Epithelial cell of prostate (primary cell): ENCODE data around the gene PLEKHF1.

ENCODE experiments used
- DNase-seq: peaks from one replicate; pipeline ENCODE4 v3.0.0-alpha.2; 2011; ENCODE audit warnings: low read depth, low spot score
- H3K27ac ChIP-seq: fragments of 450-650 bp; 2 replicates; pipeline ENCODE4 v1.5.1; 2017; ENCODE audit warnings: mild to moderate bottlenecking

The PLEKHF1 gene

GRCh38 chr19:29675650-29676186 is 10.5 kb downstream of the PLEKHF1 start:
- H3K27ac ChIP-seq, result no peak overlapping the region
- no peak for DNase-seq

- DNase-seq, result no peak
- H3K27ac ChIP-seq, result no peak overlapping the region
Measured at GRCh38 chr19:29676586-29676985, 11.3 kb downstream of the PLEKHF1 start.

- no peak overlapping the region for H3K27ac ChIP-seq
- DNase-seq, result no peak
Measured at GRCh38 chr19:29677001-29677817, 11.9 kb downstream of the PLEKHF1 start.

- H3K27ac ChIP-seq, result no peak overlapping the region
Measured at GRCh38 chr19:29678484-29679106, 13.3 kb downstream of the PLEKHF1 start.

DNA sequence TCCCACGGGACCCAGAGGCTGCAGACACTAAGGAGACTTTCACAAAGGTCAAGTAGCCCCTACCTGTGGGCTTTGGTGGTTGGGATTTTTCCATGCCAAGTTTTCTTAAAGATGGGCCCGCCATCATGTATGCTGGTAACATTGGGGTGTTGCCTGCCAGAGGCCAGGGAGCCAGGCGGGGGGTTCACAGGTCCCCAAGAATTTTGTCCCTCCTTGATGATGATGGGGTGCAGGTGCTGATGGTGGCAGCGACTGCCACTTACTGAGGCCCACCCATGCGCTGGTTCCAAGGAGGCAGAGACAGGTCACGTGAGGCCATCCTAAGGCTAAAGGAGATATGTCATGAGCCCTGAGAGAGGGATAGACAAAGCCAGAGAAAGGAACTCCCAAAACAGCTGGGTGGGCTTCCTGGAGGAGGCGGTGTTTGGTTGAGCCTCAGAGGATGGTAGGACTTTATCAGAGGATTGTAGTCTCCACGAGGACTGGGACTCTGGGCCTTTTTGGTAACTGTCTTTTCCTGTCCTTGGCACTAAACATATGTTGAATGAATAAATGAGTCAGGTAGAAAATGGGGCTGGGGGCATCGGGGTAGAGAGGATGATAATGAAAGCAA is 14.4 kb downstream of the PLEKHF1 start:
- no peak for DNase-seq

More at GRCh38 chr19:29678484-29679106, 13.3 kb downstream of the PLEKHF1 start:
- no peak for DNase-seq

GRCh38 chr19:29680447-29680846 is 15.2 kb downstream of the PLEKHF1 start:
- no peak for DNase-seq
- H3K27ac ChIP-seq, result no peak overlapping the region

More for the DNA sequence above, 14.4 kb downstream of the PLEKHF1 start:
- no peak overlapping the region for H3K27ac ChIP-seq

- H3K27ac ChIP-seq, result no peak overlapping the region
- no peak for DNase-seq
Measured at GRCh38 chr19:29680937-29681336, 15.7 kb downstream of the PLEKHF1 start.

DNA sequence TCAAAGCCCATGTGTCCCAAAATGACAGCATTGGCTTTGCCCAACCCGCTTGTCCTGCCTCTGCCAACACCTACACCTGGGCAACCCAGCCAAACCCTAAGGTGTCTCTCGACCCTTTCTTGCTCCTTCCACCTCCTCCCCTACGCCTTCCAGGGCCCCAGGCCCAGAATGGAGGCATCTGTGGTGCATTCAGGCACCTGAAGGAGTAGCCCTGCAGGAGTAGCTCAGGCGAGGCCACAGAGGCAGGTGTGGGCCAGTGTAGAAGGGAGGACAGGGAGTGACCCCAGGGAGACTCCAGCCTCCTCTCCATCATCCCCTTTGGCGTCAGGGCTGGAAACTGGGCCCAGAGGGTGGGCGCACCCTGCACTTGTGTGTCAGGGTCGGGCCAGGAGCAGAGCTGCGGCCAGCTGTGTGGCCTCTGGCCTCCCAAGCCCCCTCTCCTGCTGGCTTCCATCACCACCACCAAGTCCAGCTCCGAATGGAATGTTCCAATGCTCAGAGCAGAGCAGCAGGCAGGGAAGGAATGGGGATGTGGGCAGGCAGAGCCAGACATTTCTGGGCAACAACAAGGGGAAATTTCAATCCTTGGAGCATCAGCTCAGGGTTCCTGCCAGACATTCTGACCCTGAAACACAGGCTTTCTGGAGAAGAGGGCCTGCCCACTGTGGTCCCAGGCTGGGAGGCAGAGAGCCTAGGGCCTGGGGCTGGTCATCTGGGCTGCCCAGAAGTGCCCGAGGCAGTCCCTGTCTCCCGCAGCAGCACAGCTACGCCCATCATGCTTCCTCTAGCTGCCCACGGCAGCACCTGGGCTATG is 16.4 kb downstream of the PLEKHF1 start:
- H3K27ac ChIP-seq, result no peak overlapping the region
- DNase-seq, result no peak

DNA sequence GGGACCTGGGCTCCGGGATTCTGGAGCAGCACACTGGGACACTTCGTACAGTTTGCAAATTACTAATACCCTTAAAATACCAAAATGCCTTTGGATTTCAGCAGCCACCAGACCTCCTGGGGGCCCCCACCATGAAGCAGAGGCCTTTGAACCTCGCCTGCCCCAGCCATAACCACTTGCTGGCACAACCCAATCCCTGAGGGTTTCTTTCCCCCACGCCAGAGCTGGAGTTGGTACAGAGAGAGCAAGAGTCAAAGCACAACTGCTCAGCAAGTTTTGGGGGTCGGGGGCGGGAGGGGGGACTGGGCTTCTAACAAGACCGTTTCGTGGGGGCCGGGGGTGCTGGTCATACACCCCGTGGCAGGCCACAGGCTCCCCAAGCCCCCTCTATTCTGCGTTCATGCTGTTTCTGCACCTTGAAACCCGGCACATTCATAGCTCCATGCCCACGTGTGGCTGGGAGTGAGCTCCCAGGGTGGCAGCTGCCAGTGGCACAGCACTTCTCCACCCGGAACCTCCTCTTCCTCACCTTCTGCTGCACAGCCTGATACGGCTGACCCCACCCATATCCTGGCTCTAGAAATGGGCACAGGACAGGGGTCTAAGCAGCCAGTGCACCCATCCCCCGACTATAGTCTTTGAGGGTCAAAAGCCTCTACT is 17.1 kb downstream of the PLEKHF1 start:
- no peak for DNase-seq
- no peak overlapping the region for H3K27ac ChIP-seq

DNA sequence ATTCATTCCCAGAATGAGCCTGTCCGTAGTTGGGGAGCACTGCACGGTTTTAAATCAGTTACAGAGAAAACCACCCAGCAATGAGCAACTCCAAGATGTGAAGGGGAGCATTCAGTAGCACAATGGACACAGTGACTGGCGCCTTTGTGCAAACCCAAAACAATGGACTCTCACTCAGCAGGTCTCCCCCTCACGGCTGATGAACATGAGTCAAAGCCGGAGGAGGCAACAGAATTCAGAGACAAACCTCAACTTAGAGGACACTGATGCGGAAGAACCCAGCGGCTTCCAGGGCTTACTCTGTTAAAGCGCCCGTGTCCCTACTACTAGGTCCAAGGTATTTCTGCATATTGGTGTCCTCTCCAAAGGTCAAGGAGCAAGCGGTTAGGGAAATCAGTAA is 17.7 kb downstream of the PLEKHF1 start:
- no peak for DNase-seq
- H3K27ac ChIP-seq, result no peak overlapping the region

DNA sequence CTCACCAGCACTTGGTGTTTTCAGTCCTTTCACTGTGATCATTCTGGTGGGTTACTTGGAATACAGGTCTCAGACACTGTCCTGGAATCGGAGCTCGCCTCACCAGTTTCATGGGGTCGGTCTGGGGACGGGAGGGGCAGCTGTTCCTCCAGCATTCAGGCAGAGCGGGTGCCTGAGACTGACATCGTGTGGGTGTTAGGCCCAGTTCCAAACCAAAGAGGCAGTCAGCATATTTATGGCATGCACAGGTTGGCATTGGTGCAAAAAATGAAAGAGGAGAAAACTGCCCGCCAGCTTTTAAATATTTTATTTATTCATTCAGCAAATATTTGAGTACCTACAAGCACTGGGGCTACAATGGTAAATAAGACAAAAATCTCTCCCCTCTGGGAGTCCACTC is 20.1 kb downstream of the PLEKHF1 start:
- H3K27ac ChIP-seq, result no peak overlapping the region
- DNase-seq, result no peak

DNA sequence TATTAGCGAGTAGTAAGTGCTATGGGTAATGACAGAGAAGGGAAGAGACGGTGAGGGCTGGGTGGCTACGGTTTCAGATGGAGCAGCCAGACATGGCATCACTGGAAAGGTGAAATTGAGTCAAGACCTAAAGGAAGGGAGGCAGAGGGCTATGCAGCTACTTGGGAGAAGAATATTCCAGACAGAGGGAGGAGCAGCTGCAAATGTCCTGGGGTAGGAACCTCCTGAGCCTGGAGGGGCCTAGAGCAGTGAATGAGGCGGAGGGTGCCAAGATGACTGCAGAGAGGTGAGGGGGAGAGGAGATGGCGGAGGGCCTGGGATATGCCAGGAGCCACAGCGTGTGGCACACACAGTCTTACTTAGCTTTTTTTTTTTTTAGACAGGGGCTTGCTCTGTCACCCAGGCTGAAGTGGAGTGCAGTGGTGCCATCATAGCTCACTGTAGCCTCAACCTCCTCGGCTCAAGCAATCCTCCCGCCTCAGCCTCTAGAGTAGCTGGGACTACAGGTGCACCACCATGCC is 21.1 kb downstream of the PLEKHF1 start:
- H3K27ac ChIP-seq, result no peak overlapping the region
- DNase-seq, result no peak

- no peak for DNase-seq
- peak overlapping the region; percentile 64 for H3K27ac ChIP-seq
Measured at GRCh38 chr19:29687244-29687896, 22.1 kb downstream of the PLEKHF1 start.

DNA sequence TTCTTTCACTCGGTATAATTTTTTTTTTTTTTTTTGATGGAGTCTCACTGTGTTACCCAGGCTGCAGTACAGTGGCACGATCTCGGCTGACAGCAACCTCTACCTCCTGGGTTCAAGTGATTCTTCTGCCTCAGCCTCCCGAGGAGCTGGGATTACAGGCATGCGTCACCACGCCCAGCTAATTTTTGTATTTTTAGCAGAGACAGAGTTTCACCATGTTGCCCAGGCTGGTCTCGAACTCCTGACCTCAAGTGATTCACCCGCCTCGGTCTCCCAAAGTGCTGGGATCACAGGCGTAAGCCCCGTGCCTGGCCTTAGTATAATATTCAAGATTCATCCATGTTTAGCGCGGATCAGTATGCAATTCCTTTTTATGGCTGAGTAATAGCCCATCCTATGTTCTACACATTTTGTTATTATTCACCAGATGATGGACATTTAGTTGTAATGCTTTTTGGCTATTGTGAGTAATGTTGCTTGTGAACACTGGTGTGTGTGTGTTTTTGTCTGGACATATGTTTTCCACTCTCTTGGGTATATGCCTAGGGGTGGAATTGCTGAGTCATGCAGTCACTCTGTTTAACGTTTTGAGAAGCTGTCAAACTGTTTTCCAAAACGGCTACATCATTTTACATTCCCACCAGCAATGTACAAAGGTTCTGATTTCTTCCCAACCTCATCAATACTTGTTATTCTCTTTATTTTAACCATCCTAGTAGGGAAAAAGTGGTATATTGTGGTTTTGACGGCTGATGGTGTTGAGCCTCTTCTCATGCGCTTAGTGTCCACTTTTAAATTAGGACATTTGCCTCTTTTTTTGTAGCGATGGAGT is 22.9 kb downstream of the PLEKHF1 start:
- DNase-seq, result peak; percentile 24
- H3K27ac ChIP-seq, result peak overlapping the region; percentile 64

- DNase-seq, result no peak
- H3K27ac ChIP-seq, result no peak overlapping the region
Measured at GRCh38 chr19:29690842-29691241, 25.6 kb downstream of the PLEKHF1 start.

DNA sequence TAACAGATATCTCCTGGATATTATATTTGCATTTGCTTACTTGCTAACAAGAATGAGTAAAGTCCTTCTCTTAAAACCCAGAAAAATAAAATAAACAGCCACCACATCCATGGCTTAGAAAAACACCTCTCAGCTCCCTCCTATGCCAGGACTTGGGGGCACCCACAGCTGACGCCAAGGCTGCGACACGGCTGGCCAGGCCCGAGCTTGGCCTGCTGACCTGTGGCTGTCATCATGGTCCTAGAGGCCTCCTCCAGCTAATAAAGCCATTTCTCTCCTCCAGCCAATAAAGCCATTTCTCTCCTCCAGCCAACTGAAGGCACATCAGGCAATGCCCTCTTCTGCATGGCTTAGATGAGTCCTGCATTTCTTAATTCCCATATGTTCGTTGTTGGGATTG is 28.9 kb downstream of the PLEKHF1 start:
- no peak overlapping the region for H3K27ac ChIP-seq
- no peak for DNase-seq

GRCh38 chr19:29694669-29695627 is 29.7 kb downstream of the PLEKHF1 start:
- DNase-seq, result no peak
- H3K27ac ChIP-seq, result no peak overlapping the region
